ENCODE data around the gene SUPT6H. TPM values are rescaled to one million over a fixed set of nuclear protein-coding genes. Genes with fewer than 3 reads are reported as not detected.

The SUPT6H gene
- total and polyA plus RNA-seq, 9 of the 15 experiments (the other 6 are each of a cell fraction or from before 2014, with no cell fraction given): 1.7 to 77.7 (median 49.2) TPM

DNA sequence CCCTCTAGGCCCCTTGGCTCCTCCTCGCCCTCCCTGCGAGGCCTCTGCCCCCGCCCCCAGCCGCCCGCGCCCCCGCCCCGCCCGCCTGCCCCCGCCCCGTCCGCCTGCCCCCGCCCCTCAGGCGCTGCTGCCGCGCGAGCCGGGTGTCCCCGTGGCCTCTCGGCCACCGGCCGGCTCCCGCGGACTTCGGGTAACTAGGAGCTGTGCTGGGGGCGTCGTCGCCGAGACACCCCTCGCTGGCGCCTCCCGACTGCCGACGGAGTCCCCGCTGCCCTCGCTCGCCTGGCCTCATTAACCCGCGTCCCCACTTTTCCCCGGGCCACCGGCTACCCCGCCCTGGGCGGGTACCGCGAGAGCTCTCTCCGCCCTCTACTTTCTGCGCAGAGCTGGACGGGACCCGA, 64.2 kb downstream of the SUPT6H start, which contains the start of gene TLCD1 (continued):
- no peak for TF ChIP-seq MED1 (CRISPR knock-in tag; IDR thresholded peaks at IDR 0.05; ENCODE audit: borderline replicate concordance)
- TF ChIP-seq, protein P1, sequence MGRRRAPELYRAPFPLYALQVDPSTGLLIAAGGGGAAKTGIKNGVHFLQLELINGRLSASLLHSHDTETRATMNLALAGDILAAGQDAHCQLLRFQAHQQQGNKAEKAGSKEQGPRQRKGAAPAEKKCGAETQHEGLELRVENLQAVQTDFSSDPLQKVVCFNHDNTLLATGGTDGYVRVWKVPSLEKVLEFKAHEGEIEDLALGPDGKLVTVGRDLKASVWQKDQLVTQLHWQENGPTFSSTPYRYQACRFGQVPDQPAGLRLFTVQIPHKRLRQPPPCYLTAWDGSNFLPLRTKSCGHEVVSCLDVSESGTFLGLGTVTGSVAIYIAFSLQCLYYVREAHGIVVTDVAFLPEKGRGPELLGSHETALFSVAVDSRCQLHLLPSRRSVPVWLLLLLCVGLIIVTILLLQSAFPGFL (CRISPR knock-in tag; IDR thresholded peaks at IDR 0.05): no peak
- TF ChIP-seq ZNF224 (CRISPR knock-in tag; IDR thresholded peaks at IDR 0.05): no peak
- TF ChIP-seq, protein P2, sequence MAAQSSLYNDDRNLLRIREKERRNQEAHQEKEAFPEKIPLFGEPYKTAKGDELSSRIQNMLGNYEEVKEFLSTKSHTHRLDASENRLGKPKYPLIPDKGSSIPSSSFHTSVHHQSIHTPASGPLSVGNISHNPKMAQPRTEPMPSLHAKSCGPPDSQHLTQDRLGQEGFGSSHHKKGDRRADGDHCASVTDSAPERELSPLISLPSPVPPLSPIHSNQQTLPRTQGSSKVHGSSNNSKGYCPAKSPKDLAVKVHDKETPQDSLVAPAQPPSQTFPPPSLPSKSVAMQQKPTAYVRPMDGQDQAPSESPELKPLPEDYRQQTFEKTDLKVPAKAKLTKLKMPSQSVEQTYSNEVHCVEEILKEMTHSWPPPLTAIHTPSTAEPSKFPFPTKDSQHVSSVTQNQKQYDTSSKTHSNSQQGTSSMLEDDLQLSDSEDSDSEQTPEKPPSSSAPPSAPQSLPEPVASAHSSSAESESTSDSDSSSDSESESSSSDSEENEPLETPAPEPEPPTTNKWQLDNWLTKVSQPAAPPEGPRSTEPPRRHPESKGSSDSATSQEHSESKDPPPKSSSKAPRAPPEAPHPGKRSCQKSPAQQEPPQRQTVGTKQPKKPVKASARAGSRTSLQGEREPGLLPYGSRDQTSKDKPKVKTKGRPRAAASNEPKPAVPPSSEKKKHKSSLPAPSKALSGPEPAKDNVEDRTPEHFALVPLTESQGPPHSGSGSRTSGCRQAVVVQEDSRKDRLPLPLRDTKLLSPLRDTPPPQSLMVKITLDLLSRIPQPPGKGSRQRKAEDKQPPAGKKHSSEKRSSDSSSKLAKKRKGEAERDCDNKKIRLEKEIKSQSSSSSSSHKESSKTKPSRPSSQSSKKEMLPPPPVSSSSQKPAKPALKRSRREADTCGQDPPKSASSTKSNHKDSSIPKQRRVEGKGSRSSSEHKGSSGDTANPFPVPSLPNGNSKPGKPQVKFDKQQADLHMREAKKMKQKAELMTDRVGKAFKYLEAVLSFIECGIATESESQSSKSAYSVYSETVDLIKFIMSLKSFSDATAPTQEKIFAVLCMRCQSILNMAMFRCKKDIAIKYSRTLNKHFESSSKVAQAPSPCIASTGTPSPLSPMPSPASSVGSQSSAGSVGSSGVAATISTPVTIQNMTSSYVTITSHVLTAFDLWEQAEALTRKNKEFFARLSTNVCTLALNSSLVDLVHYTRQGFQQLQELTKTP (IDR thresholded peaks at IDR 0.05; ENCODE audit: low read depth in 1 of 2, partially characterized antibody in 2 of 2): no peak
- TF ChIP-seq, protein P3, sequence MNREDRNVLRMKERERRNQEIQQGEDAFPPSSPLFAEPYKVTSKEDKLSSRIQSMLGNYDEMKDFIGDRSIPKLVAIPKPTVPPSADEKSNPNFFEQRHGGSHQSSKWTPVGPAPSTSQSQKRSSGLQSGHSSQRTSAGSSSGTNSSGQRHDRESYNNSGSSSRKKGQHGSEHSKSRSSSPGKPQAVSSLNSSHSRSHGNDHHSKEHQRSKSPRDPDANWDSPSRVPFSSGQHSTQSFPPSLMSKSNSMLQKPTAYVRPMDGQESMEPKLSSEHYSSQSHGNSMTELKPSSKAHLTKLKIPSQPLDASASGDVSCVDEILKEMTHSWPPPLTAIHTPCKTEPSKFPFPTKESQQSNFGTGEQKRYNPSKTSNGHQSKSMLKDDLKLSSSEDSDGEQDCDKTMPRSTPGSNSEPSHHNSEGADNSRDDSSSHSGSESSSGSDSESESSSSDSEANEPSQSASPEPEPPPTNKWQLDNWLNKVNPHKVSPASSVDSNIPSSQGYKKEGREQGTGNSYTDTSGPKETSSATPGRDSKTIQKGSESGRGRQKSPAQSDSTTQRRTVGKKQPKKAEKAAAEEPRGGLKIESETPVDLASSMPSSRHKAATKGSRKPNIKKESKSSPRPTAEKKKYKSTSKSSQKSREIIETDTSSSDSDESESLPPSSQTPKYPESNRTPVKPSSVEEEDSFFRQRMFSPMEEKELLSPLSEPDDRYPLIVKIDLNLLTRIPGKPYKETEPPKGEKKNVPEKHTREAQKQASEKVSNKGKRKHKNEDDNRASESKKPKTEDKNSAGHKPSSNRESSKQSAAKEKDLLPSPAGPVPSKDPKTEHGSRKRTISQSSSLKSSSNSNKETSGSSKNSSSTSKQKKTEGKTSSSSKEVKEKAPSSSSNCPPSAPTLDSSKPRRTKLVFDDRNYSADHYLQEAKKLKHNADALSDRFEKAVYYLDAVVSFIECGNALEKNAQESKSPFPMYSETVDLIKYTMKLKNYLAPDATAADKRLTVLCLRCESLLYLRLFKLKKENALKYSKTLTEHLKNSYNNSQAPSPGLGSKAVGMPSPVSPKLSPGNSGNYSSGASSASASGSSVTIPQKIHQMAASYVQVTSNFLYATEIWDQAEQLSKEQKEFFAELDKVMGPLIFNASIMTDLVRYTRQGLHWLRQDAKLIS (CRISPR knock-in tag; IDR thresholded peaks at IDR 0.05): no peak; the same call in 1 of the 2 replicates
- TF ChIP-seq MCM2 (IDR thresholded peaks at IDR 0.05; ENCODE audit: low read depth): no peak
- TF ChIP-seq, protein P4, sequence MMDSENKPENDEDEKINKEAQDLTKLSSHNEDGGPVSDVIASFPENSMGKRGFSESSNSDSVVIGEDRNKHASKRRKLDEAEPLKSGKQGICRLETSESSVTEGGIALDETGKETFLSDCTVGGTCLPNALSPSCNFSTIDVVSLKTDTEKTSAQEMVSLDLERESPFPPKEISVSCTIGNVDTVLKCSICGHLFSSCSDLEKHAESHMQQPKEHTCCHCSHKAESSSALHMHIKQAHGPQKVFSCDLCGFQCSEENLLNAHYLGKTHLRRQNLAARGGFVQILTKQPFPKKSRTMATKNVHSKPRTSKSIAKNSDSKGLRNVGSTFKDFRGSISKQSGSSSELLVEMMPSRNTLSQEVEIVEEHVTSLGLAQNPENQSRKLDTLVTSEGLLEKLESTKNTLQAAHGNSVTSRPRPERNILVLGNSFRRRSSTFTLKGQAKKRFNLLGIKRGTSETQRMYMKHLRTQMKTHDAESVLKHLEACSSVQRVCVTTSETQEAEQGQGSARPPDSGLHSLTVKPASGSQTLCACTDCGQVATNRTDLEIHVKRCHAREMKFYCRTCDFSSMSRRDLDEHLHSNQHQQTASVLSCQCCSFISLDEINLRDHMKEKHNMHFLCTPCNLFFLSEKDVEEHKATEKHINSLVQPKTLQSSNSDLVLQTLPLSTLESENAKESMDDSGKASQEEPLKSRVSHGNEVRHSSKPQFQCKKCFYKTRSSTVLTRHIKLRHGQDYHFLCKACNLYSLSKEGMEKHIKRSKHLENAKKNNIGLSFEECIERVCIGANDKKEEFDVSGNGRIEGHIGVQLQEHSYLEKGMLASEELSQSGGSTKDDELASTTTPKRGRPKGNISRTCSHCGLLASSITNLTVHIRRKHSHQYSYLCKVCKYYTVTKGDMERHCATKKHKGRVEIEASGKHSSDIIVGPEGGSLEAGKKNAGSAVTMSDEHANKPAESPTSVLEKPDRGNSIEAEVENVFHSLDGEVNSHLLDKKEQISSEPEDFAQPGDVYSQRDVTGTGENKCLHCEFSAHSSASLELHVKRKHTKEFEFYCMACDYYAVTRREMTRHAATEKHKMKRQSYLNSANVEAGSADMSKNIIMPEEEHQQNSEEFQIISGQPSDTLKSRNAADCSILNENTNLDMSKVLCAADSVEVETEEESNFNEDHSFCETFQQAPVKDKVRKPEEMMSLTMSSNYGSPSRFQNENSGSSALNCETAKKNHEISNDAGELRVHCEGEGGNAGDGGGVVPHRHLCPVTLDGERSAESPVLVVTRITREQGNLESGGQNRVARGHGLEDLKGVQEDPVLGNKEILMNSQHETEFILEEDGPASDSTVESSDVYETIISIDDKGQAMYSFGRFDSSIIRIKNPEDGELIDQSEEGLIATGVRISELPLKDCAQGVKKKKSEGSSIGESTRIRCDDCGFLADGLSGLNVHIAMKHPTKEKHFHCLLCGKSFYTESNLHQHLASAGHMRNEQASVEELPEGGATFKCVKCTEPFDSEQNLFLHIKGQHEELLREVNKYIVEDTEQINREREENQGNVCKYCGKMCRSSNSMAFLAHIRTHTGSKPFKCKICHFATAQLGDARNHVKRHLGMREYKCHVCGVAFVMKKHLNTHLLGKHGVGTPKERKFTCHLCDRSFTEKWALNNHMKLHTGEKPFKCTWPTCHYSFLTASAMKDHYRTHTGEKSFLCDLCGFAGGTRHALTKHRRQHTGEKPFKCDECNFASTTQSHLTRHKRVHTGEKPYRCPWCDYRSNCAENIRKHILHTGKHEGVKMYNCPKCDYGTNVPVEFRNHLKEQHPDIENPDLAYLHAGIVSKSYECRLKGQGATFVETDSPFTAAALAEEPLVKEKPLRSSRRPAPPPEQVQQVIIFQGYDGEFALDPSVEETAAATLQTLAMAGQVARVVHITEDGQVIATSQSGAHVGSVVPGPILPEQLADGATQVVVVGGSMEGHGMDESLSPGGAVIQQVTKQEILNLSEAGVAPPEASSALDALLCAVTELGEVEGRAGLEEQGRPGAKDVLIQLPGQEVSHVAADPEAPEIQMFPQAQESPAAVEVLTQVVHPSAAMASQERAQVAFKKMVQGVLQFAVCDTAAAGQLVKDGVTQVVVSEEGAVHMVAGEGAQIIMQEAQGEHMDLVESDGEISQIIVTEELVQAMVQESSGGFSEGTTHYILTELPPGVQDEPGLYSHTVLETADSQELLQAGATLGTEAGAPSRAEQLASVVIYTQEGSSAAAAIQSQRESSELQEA (IDR thresholded peaks at IDR 0.05; ENCODE audit: low read depth): no peak
- TF ChIP-seq MAFF (IDR thresholded peaks at IDR 0.05; ENCODE audit: low read length): no peak
- TF ChIP-seq MBD2 (IDR thresholded peaks at IDR 0.05; ENCODE audit: borderline replicate concordance, low read depth): no peak
- no peak for TF ChIP-seq BCL6 (CRISPR knock-in tag; IDR thresholded peaks at IDR 0.05)

Measured in K562 (cell line).